ENCODE results near the gene EFHC1.

The EFHC1 gene

DNA sequence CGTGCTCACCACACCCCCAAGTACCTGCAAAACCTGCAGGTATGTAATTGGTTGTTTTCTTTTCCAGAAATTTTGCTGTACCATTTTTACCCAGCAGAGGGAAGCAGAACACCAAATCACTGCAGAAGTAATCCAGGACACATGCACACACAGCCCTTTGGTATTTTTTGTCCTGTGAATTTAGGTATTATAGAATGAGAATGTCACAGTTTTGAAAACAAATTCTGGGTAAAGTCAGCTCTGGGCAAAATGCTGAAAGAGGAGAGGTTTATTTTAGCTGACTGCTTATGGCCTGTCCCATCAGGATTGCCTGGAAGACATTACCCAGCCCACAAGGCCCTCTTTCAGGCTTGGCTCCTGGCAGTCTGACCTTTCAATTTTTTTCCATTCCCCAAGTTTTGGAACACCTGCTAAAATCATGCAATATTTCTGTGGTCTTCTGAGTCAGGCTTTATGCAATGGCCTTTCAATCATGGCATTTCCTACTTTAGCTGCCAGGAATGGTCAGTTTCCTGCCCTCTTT, 3.5 kb upstream of the EFHC1 start:
- no peaks in the 10 kb centered on the region for H4K20me1 ChIP-seq (ENCODE audit: low read depth, low read length)
- no peak overlapping the region for H3K9ac ChIP-seq (ENCODE audit: low read length)
- no peaks in the 10 kb centered on the region for H3K9me2 ChIP-seq (replicated peaks; ENCODE audit: insufficient read depth, low read length)
- H3F3A ChIP-seq (ENCODE audit: insufficient read depth), result peaks cover 12% of the 10 kb centered on the region; the same call in 1 of the 2 replicates
- no peak overlapping the region for H3K4me3 ChIP-seq (ENCODE audit: insufficient read depth, low read length, poor library complexity, severe bottlenecking)
- no peak overlapping the region for H3K27ac ChIP-seq (ENCODE audit: low read depth, low read length)
- no peak overlapping the region for H3K4me2 ChIP-seq (ENCODE audit: low read depth, low read length, poor library complexity, severe bottlenecking)
- H2AFZ ChIP-seq (ENCODE audit: low read depth, low read length, severe bottlenecking), result no peak overlapping the region
- no peaks in the 10 kb centered on the region for H3K9me3 ChIP-seq (ENCODE audit: insufficient read depth, low read length)
- TF ChIP-seq, protein P1, sequence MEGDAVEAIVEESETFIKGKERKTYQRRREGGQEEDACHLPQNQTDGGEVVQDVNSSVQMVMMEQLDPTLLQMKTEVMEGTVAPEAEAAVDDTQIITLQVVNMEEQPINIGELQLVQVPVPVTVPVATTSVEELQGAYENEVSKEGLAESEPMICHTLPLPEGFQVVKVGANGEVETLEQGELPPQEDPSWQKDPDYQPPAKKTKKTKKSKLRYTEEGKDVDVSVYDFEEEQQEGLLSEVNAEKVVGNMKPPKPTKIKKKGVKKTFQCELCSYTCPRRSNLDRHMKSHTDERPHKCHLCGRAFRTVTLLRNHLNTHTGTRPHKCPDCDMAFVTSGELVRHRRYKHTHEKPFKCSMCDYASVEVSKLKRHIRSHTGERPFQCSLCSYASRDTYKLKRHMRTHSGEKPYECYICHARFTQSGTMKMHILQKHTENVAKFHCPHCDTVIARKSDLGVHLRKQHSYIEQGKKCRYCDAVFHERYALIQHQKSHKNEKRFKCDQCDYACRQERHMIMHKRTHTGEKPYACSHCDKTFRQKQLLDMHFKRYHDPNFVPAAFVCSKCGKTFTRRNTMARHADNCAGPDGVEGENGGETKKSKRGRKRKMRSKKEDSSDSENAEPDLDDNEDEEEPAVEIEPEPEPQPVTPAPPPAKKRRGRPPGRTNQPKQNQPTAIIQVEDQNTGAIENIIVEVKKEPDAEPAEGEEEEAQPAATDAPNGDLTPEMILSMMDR (IDR thresholded peaks at IDR 0.05; ENCODE audit: insufficient read depth, low read length, poor library complexity, severe bottlenecking), result peak; percentile 86
- TF ChIP-seq EZH2phosphoT487 (conservative IDR thresholded peaks at IDR 0.05; ENCODE audit: low read length), result no peak
- no peaks in the 10 kb centered on the region for H3K36me3 ChIP-seq (ENCODE audit: low read length)
- no peaks in the 10 kb centered on the region for H3K27me3 ChIP-seq (ENCODE audit: low read length)
- H3K79me2 ChIP-seq (ENCODE audit: insufficient read depth, low read length), result no peaks in the 10 kb centered on the region

DNA sequence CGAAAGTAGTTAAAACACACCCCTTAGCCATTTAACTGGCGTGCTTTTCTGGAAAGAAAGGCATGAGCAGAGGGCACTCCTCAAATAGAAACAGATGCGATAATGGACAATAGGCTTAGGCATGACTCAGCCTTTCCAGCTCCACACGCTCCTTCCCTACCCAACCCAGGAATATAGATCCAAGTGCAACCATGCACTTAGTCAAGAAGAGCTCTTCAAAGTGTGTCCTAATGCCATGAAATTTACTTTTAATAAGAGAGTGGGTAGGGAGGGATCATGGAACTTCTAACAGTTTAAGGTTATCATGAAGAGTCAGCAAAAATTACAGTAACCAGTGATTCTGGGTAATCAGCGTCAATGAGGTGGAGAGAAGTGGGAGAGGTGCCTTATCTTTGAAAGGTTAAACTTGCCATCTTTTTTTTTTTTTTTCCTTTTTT, 2.4 kb upstream of the EFHC1 start:
- Histone ChIP-seq H3K9ac (ENCODE audit: low read length) (no peak overlapping the region), H3K36me3 (ENCODE audit: low read length) (no peaks in the 10 kb centered on the region), H3K79me2 (ENCODE audit: insufficient read depth, low read length) (no peaks in the 10 kb centered on the region), H3F3A (ENCODE audit: insufficient read depth) (peaks cover 16% of the 10 kb centered on the region; the same call in 1 of the 2 replicates), H3K4me3 (ENCODE audit: insufficient read depth, low read length, poor library complexity, severe bottlenecking) (no peak overlapping the region), H3K27ac (ENCODE audit: low read depth, low read length) (no peak overlapping the region), H2AFZ (ENCODE audit: low read depth, low read length, severe bottlenecking) (no peak overlapping the region), H4K20me1 (ENCODE audit: low read depth, low read length) (no peaks in the 10 kb centered on the region), H3K4me2 (ENCODE audit: low read depth, low read length, poor library complexity, severe bottlenecking) (no peak overlapping the region), H3K9me3 (ENCODE audit: insufficient read depth, low read length) (no peaks in the 10 kb centered on the region), H3K9me2 (replicated peaks; ENCODE audit: insufficient read depth, low read length) (no peaks in the 10 kb centered on the region), H3K27me3 (ENCODE audit: low read length) (no peaks in the 10 kb centered on the region)
- TF ChIP-seq, protein P1 (IDR thresholded peaks at IDR 0.05; ENCODE audit: insufficient read depth, low read length, poor library complexity, severe bottlenecking), result no peak
- TF ChIP-seq EZH2phosphoT487 (conservative IDR thresholded peaks at IDR 0.05; ENCODE audit: low read length), result no peak

DNA sequence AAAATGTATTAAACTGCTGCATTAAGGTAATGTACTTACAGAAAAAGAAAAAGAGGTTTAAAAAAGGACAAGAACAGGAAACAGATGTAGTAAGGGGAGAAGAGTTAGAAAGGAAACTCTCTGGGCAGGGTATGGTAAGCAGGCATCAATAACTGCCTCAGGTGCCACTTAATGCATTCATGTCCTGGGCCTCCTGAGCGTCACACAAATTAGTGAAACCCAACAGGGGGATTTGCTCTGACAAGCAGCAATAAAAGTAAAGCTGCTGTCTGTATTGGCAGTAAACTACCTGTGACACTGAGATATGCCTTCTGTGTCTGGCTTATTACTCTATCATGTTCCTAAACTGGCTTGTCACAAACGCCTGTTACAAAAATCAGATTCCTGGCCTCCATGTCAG, 1.5 kb upstream of the EFHC1 start:
- no peak overlapping the region for H3K9ac ChIP-seq (ENCODE audit: low read length)
- no peaks in the 10 kb centered on the region for H3K79me2 ChIP-seq (ENCODE audit: insufficient read depth, low read length)
- H3K9me2 ChIP-seq (replicated peaks; ENCODE audit: insufficient read depth, low read length), result no peaks in the 10 kb centered on the region
- H2AFZ ChIP-seq (ENCODE audit: low read depth, low read length, severe bottlenecking), result no peak overlapping the region
- no peaks in the 10 kb centered on the region for H3K27me3 ChIP-seq (ENCODE audit: low read length)
- H3F3A ChIP-seq (ENCODE audit: insufficient read depth), result peaks cover 16% of the 10 kb centered on the region; the same call in 1 of the 2 replicates
- H3K4me2 ChIP-seq (ENCODE audit: low read depth, low read length, poor library complexity, severe bottlenecking), result no peak overlapping the region
- no peaks in the 10 kb centered on the region for H4K20me1 ChIP-seq (ENCODE audit: low read depth, low read length)
- H3K4me3 ChIP-seq (ENCODE audit: insufficient read depth, low read length, poor library complexity, severe bottlenecking), result no peak overlapping the region
- no peak for TF ChIP-seq EZH2phosphoT487 (conservative IDR thresholded peaks at IDR 0.05; ENCODE audit: low read length)
- TF ChIP-seq, protein P1 (IDR thresholded peaks at IDR 0.05; ENCODE audit: insufficient read depth, low read length, poor library complexity, severe bottlenecking), result no peak
- no peaks in the 10 kb centered on the region for H3K9me3 ChIP-seq (ENCODE audit: insufficient read depth, low read length)
- H3K36me3 ChIP-seq (ENCODE audit: low read length), result no peaks in the 10 kb centered on the region
- H3K27ac ChIP-seq (ENCODE audit: low read depth, low read length), result no peak overlapping the region
